GM15510 (cell line): ENCODE measurements around the gene TANC1.

ENCODE experiments used
- POLR2A ChIP-seq: IDR thresholded peaks from 3 replicates; pipeline ENCODE4 v1.6.1; 2011; ENCODE audit warnings: borderline replicate concordance; ENCODE audit not compliant: insufficient read length; ENCODE audit errors: extremely low read depth

The TANC1 gene

GRCh38 chr2:159116922-159117321, 148.5 kb downstream of the TANC1 start:
- TF ChIP-seq POLR2A: no peak

GRCh38 chr2:159117658-159118057, 149.2 kb downstream of the TANC1 start:
- TF ChIP-seq POLR2A: no peak

GRCh38 chr2:159118115-159118858, 149.8 kb downstream of the TANC1 start:
- no peak for TF ChIP-seq POLR2A

- no peak for TF ChIP-seq POLR2A
Observed at GRCh38 chr2:159118859-159119500, 150.5 kb downstream of the TANC1 start.

GRCh38 chr2:159119652-159120257, 151.3 kb downstream of the TANC1 start:
- TF ChIP-seq POLR2A: no peak

GRCh38 chr2:159123786-159124185, 155.3 kb downstream of the TANC1 start:
- no peak for TF ChIP-seq POLR2A

- TF ChIP-seq POLR2A: no peak
Observed at GRCh38 chr2:159124441-159124911, 156.0 kb downstream of the TANC1 start.

- TF ChIP-seq POLR2A: no peak
Observed at GRCh38 chr2:159124931-159125467, 156.6 kb downstream of the TANC1 start.

GRCh38 chr2:159125858-159126257, 157.4 kb downstream of the TANC1 start:
- no peak for TF ChIP-seq POLR2A

GRCh38 chr2:159126432-159127022, 158.1 kb downstream of the TANC1 start:
- TF ChIP-seq POLR2A: no peak

- TF ChIP-seq POLR2A: no peak
Observed at GRCh38 chr2:159128191-159128590, 159.8 kb downstream of the TANC1 start.

- no peak for TF ChIP-seq POLR2A
Observed at GRCh38 chr2:159129269-159129668, 160.8 kb downstream of the TANC1 start.

- no peak for TF ChIP-seq POLR2A
Observed at GRCh38 chr2:159129824-159130223, 161.4 kb downstream of the TANC1 start.

GRCh38 chr2:159130302-159130701, 161.9 kb downstream of the TANC1 start:
- TF ChIP-seq POLR2A: no peak

GRCh38 chr2:159131267-159131913, 162.9 kb downstream of the TANC1 start:
- no peak for TF ChIP-seq POLR2A

- no peak for TF ChIP-seq POLR2A
Observed at GRCh38 chr2:159131914-159132281, 163.5 kb downstream of the TANC1 start.

- TF ChIP-seq POLR2A: no peak
Observed at GRCh38 chr2:159133797-159134196, 165.4 kb downstream of the TANC1 start.
